ENCODE results near the gene TMBIM4.
"Not testable (repeated sequence)": the region's sequence is repeated elsewhere in the genome, so short reads cannot be mapped to it uniquely, and the experiment has no call there.

- not testable (repeated sequence) for TF ChIP-seq CTCF (conservative IDR thresholded peaks at IDR 0.05; ENCODE audit: low read depth, low read length); EZH2 (IDR thresholded peaks at IDR 0.05; ENCODE audit: low read length, unreplicated experiment)
Observed at GRCh38 chr12:66184822-66185221, 15.0 kb upstream of the TMBIM4 start.

Measured in PC-3 (cell line).